Ishikawa (cell line): ENCODE results near the gene TMEM131.

Experiments used
- FOXM1 ChIP-seq: IDR thresholded peaks from 2 replicates; pipeline ENCODE4 v1.6.1; 2012; ENCODE audit warnings: low read depth, borderline replicate concordance
- MAX ChIP-seq: IDR thresholded peaks from 2 replicates; pipeline ENCODE4 v1.6.1; 2012

- no peak for TF ChIP-seq MAX
- TF ChIP-seq FOXM1 = no peak
Observed at GRCh38 chr2:97967931-97968627, 27.7 kb downstream of the TMEM131 start.
